Endothelial cell of umbilical vein (primary cell): ENCODE measurements around the gene BNIP5. TPM values are rescaled to one million over a fixed set of nuclear protein-coding genes. Genes with fewer than 3 reads are reported as not detected.

ENCODE experiments used
- BruUV-seq: library from RNA; stranded (reverse); fragments of 400-500 nt; replicated peaks from 2 replicates; lab custom pipeline; 2021; lab: Mats Ljungman, UMichigan
- CTCF ChIA-PET: fragments of 300-600, 350-600 bp; sonication (Branson Sonifier 250); formaldehyde crosslinking; loops from one replicate; lab custom pipeline; 2021; ENCODE audit warnings: antibody characterized with exemption, inconsistent platforms; lab: Charles Lee
- POLR2A ChIA-PET: fragments of 300-600, 350-600 bp; sonication (Branson Sonifier 250); formaldehyde crosslinking; loops from one replicate; lab custom pipeline; 2021; ENCODE audit warnings: antibody characterized with exemption, inconsistent platforms; lab: Charles Lee
- DNase-seq: peaks from one replicate; pipeline ENCODE4 v3.0.0-alpha.2; 2011; ENCODE audit warnings: low read depth, low spot score
- FAIRE-seq: peaks from 2 replicates; lab custom pipeline; 2011; peaks lifted over from hg19 to GRCh38; lab: Jason Lieb, UNC
- H2AFZ ChIP-seq: 2 replicates; pipeline ENCODE4 v1.6.0; 2012; ENCODE audit warnings: low read depth, low read length, control low read depth, inconsistent platforms
- H3K27ac ChIP-seq: 2 replicates; pipeline ENCODE4 v1.5.1; 2011; ENCODE audit warnings: low read depth, mild to moderate bottlenecking, control low read depth, low read length, moderate library complexity; ENCODE audit not compliant: insufficient read depth
- H3K27me3 ChIP-seq, 2 experiments: 2 replicates each; pipeline versions ENCODE4 v1.6.0 to v1.6.1; 2011; ENCODE audit warnings: low read length in 2 of 2, mixed read lengths in 1 of 2; ENCODE audit not compliant: control insufficient read depth in 2 of 2, insufficient read depth in 2 of 2
- H3K36me3 ChIP-seq, 2 experiments: 2 replicates in 1 of 2; 3 replicates in 1 of 2; pipeline ENCODE4 v1.5.1; 2011; ENCODE audit warnings: low read length in 2 of 2, mild to moderate bottlenecking in 1 of 2, moderate library complexity in 1 of 2; ENCODE audit not compliant: control insufficient read depth in 2 of 2, insufficient read depth in 2 of 2; ENCODE audit errors: extremely low read depth in 1 of 2
- H3K4me1 ChIP-seq: 3 replicates; pipeline ENCODE4 v1.5.1; 2011; ENCODE audit warnings: mild to moderate bottlenecking, low read length; ENCODE audit not compliant: control insufficient read depth, insufficient read depth; ENCODE audit errors: extremely low read depth
- H3K4me2 ChIP-seq: 2 replicates; pipeline ENCODE4 v1.6.1; 2011; ENCODE audit warnings: low read length, control low read depth, mixed read lengths; ENCODE audit not compliant: insufficient read depth
- H3K4me3 ChIP-seq, 3 experiments: fragments of 200-600 bp in 1 of 3; sonication (generic), shearing (Covaris generic) in 1 of 3; replicated peaks in 1 of 3; 2 replicates each; pipeline ENCODE4 v1.5.1; 2011 to 2016; ENCODE audit warnings: control low read depth in 3 of 3, low read length in 3 of 3, mild to moderate bottlenecking in 2 of 3, inconsistent platforms in 1 of 3, low read depth in 1 of 3, moderate library complexity in 1 of 3; ENCODE audit not compliant: insufficient read depth in 1 of 3
- H3K79me2 ChIP-seq: 2 replicates; pipeline ENCODE4 v1.6.0; 2012; ENCODE audit warnings: low read length, inconsistent platforms; ENCODE audit not compliant: control insufficient read depth, insufficient read depth
- H3K9ac ChIP-seq: replicated peaks from 2 replicates; pipeline ENCODE3; 2011; ENCODE audit warnings: low read length, control low read depth; ENCODE audit not compliant: insufficient read depth; ENCODE audit errors: extremely low read depth
- H3K9me1 ChIP-seq: replicated peaks from 3 replicates; pipeline ENCODE4 v1.6.0; 2011; ENCODE audit warnings: mild to moderate bottlenecking, low read length; ENCODE audit not compliant: control insufficient read depth, insufficient read depth; ENCODE audit errors: extremely low read depth
- H3K9me3 ChIP-seq: replicated peaks from 2 replicates; pipeline ENCODE4 v1.5.1; 2012; ENCODE audit warnings: low read length, inconsistent platforms; ENCODE audit not compliant: control insufficient read depth, insufficient read depth
- H4K20me1 ChIP-seq: replicated peaks from 2 replicates; pipeline ENCODE3; 2011; ENCODE audit warnings: mild to moderate bottlenecking, low read length; ENCODE audit not compliant: control insufficient read depth, insufficient read depth; ENCODE audit errors: extremely low read depth
- CTCF ChIP-seq, 2 donors: IDR thresholded peaks; 1 replicate in 1 of 2; 2 replicates in 1 of 2; pipeline ENCODE4 v1.5.1; 2011; ENCODE audit warnings: low read length in 2 of 2, mild to moderate bottlenecking in 2 of 2, moderate library complexity in 2 of 2, control low read depth in 1 of 2, inconsistent platforms in 1 of 2, low read depth in 1 of 2; ENCODE audit not compliant: insufficient read depth in 1 of 2; ENCODE audit errors: extremely low read depth in 1 of 2
- EZH2 ChIP-seq: IDR thresholded peaks from 2 replicates; pipeline ENCODE4 v1.6.1; 2012; ENCODE audit warnings: borderline replicate concordance, low read depth, mild to moderate bottlenecking, moderate library complexity, low read length, inconsistent platforms; ENCODE audit not compliant: severe bottlenecking
- FOS ChIP-seq: IDR thresholded peaks from 2 replicates; pipeline ENCODE4 v1.6.1; 2011; ENCODE audit warnings: mild to moderate bottlenecking, low read length, moderate library complexity, borderline replicate concordance; ENCODE audit not compliant: insufficient read depth
- GATA2 ChIP-seq: IDR thresholded peaks from 2 replicates; pipeline ENCODE4 v1.7.0; 2011; ENCODE audit warnings: low read depth, mild to moderate bottlenecking, moderate library complexity, mixed read lengths, low read length; ENCODE audit not compliant: insufficient read length, insufficient read depth
- JUN ChIP-seq: IDR thresholded peaks from 2 replicates; pipeline ENCODE4 v1.6.1; 2011; ENCODE audit warnings: borderline replicate concordance, low read depth; ENCODE audit not compliant: insufficient read length, insufficient read depth
- MAX ChIP-seq: IDR thresholded peaks from 2 replicates; pipeline ENCODE4 v1.6.1; 2011; ENCODE audit not compliant: insufficient read depth, insufficient read length
- MYC ChIP-seq: IDR thresholded peaks from one replicate; pipeline ENCODE4 v1.6.1; 2011; ENCODE audit warnings: mild to moderate bottlenecking, low read depth, low read length
- POLR2A ChIP-seq: IDR thresholded peaks from 2 replicates; pipeline ENCODE4 v1.6.1; 2012; ENCODE audit warnings: low read depth, mild to moderate bottlenecking, control low read depth, low read length
- POLR2AphosphoS5 ChIP-seq: IDR thresholded peaks from 2 replicates; pipeline ENCODE4 v1.6.1; 2012; ENCODE audit warnings: low read depth, mild to moderate bottlenecking, control low read depth, low read length, moderate library complexity; ENCODE audit not compliant: insufficient read depth
- dilution Hi-C: fragments of 300-500 bp; cut with MboI; formaldehyde crosslinking; loops from one replicate; pipeline ENCODE4 v1.15.0; 2019; ENCODE audit warnings: low sequenced_read_pairs; ENCODE audit not compliant: extremely low pct_ligation_motif_present
- intact Hi-C: fragments of 100-400 bp; cut with micrococcal nuclease; formaldehyde crosslinking; loops from one replicate; pipeline ENCODE4 v1.10.0; 2022
- polyA plus RNA-seq, 4 experiments: library from polyadenylated mRNA; depleted of rRNA in 3 of 4; stranded (reverse) in 3 of 4; unstranded in 1 of 4; fragments of >200 nt; gene quantifications; 2 replicates each; pipeline versions ENCODE4 v1.2.1 to v1.2.3, GENCODE V29; 2011 to 2012; ENCODE audit warnings: missing spikeins in 1 of 4
- total RNA-seq: library from RNA; stranded (reverse); gene quantifications from 2 replicates; pipeline ENCODE4 v1.2.3, GENCODE V29; 2021

The BNIP5 gene
- total and polyA plus RNA-seq, 2 donors (not counting 3 experiments of a cell fraction or from before 2014, with no cell fraction given): not detected

- Histone ChIP-seq H3K9me3 (no peaks in the 10 kb centered on the region), H3K4me1 (no peaks in the 10 kb centered on the region), H3K9ac (no peak overlapping the region), H3K79me2 (no peaks in the 10 kb centered on the region), H3K27me3 (peaks cover 4 to 12% of the 10 kb centered on the region in 2 experiments), H3K36me3 (no peaks in the 10 kb centered on the region), H3K27ac (no peak overlapping the region), H3K4me2 (no peak overlapping the region), H2AFZ (no peak overlapping the region), H4K20me1 (no peaks in the 10 kb centered on the region), H3K4me3 (no peak overlapping the region), H3K9me1 (no peaks in the 10 kb centered on the region)
- no peak for DNase-seq
- dilution Hi-C loops: no loop called here
- ChIA-PET POLR2A (no interaction called here), CTCF (no interaction called here)
- TF ChIP-seq POLR2AphosphoS5: no peak
- no peak for TF ChIP-seq POLR2A
- TF ChIP-seq CTCF (IDR thresholded peaks at IDR 0.05; ENCODE audit: extremely low read depth in 1 of 2, insufficient read depth in 1 of 2, low read depth in 1 of 2, low read length in 2 of 2): no peak
- no peak for TF ChIP-seq MAX
- TF ChIP-seq FOS: no peak
- TF ChIP-seq JUN: no peak
- no peak for TF ChIP-seq MYC
- no peak for TF ChIP-seq GATA2
- TF ChIP-seq EZH2: no peak
- no TSS peak for BruUV-seq
- intact Hi-C loops: no loop called here
- no peak for FAIRE-seq
Observed at GRCh38 chr6:36376183-36376582, 39.5 kb upstream of the BNIP5 start.
